Measurements from ENCODE around the gene VKORC1L1.
"Not testable (repeated sequence)": the region's sequence is repeated elsewhere in the genome, so short reads cannot be mapped to it uniquely, and the experiment has no call there.

VKORC1L1 gene

DNA sequence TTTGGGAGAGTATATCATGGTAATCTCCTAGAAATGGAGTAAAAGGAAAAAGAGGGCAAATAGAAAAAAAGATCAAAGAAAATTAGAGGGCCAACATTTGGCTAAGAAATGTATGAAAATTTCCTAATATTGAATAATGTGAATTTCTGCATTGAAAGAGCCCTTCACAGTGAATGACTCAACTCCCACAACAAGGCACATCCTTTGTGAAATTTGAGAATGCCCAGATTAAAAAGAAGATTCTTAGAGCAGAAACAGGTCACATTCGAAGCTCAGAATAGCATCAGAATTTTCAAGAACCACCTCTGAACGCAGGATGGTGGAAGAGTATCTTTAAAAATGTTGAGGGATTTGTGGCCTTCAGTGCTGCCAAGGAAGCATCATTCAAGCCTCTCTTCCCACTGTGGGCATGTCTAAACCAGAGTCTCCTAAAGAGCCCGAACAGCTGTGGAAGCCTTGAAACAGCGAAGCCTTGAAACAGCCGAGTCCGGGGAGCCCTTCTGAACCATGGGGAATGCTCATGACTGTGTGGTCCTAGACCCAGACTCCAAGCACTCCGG lies 65.5 kb downstream of the VKORC1L1 start:
- no peak for DNase-seq (ENCODE audit: low spot score)

DNA sequence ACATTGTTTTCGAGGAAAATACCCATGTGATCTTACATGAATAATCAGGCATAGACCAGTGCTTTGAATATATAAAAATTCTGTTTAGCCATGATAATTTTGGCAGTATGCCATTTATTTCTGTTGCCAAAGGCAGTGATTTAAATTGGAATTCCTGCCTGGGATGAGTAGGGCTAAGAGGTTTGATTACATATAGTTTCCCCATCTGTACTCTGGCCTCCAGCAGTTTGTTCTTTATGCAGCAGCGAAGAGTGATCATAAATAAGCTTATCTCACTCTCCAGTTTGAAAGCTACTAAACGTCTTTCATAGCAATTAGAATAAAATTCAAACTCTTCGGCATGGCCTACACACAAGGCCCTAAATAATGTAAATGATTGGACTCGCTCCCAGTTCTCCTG lies 72.9 kb downstream of the VKORC1L1 start:
- not testable (repeated sequence) for DNase-seq (ENCODE audit: low spot score)

DNA sequence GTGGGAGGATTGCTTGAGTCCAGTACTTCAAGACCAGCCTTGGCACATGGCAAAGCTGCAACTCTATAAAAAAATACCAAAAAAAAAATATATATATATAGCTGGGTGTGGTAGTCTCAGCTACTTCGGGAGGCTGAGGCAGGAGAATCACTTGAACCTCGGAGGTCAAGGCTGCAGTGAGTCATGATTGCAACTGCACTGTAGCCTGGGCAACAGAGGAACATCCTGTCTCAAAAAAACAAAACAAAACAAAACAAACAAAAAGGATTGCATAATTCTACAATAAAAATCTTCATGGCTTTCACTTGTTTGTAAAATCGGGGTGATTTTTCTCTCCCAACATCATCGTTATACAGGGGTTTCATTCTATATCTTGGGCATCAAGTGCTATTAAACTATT lies 74.0 kb downstream of the VKORC1L1 start:
- no peak for DNase-seq (ENCODE audit: low spot score)

DNA sequence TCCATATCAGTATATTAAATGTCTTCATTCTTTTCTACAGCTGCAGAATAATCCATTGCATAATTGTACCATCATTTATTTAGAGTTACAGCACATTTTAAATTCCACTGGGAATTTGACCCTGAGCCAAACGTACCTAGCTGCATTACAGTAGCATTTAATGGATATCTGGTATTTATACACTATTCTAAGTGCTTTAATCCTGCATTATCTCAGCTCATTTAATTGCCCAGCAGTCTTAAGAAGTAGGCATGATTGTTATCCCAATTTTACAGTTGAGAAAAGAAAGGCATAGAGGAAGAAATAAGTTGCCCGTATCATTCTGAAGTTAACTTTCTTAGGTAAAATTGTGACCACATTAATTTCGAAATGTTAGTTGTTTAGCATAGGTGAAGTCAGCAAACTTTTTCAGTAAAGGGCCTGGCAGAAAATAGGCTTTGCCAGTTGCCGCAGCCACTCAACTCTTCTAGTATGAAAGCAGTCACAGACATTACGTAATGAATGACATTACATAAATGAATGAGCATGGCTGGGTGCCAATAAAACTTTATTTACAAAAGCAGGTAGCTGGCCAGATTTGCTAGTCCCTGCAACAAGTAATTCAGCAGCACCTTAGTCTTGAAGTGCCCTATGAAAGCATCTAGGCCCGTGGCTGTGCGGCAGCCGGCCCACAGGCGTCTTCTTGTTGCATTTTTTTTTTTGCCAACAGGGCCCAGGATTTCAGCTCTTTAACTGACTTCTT lies 79.1 kb downstream of the VKORC1L1 start:
- DNase-seq (ENCODE audit: low spot score): peak; percentile 32

DNA sequence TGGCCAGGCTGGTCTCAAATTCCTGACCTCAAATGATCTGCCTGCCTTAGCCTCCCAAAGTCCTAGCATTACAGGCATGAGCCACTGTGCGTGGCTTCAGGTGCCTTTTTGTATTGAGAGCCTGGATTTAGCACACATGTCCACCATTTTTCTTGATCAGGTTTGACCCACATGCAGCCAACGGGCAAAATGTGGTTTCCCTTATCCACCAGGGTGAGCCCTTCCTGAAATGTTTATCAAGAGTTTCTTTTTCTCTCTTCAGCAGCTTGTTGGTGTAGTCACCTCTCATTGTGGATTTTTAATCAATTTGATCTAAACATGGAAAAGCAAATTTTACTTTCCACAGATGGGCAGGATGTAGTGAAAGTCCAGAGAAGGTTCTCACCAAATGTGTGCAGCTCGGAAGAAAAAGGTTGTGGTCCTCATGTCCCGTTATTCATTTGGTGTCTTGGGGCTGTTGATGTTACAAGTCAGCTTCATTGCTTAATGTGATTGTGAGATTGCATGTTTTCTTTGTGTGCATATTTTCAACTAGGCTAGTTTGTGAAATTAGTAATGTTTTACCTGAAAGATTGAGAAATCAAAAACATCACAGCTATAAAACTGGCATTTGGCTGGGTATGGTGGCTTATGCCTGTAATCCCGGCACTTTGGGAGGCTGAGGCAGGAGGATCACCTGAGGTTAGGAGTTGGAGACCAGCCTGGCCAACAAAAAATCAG lies 80.3 kb downstream of the VKORC1L1 start:
- no peak for DNase-seq (ENCODE audit: low spot score)

DNA sequence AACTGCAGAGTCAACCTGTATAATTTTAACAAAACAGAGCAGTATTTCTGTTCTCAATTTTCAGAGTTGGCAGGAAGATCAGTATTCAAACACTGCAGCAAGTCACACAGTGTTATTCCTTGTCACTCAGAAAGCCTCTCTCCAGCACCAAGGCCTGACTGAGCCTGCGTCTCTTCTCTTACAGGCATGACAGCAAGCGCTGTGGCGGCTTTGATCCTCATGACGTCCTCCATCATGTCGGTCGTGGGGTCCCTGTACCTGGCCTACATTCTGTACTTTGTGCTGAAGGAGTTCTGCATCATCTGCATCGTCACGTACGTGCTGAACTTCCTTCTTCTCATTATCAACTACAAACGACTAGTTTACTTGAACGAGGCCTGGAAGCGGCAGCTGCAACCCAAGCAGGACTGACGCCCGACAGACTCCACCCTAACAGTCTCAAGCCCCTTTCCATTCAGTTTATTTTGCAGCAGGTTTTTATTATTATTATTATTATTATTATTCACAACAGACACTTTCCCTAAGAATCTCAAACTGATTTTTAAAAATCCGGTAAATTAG lies 81.1 kb downstream of the VKORC1L1 start:
- no peak for DNase-seq (ENCODE audit: low spot score)

DNA sequence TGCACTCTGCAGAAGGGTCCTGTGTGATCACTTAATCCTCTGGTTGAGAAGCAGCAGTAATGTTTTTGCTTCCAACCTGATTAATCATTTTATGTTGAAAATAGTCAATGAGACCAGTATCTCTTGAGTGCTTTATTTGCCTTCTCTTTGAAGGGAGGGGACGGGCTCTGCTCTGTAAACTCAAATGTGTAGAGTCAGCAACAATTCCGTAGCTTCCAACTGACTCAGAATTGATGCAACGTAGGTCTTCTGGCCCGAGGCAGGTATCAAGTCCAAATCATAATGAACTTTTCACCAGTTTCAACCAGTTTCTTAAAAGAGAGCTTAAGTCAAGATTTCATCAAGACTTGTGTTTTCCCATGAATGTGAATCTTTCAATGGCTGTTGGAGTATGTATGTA lies 82.8 kb downstream of the VKORC1L1 start:
- no peak for DNase-seq (ENCODE audit: low spot score)

DNA sequence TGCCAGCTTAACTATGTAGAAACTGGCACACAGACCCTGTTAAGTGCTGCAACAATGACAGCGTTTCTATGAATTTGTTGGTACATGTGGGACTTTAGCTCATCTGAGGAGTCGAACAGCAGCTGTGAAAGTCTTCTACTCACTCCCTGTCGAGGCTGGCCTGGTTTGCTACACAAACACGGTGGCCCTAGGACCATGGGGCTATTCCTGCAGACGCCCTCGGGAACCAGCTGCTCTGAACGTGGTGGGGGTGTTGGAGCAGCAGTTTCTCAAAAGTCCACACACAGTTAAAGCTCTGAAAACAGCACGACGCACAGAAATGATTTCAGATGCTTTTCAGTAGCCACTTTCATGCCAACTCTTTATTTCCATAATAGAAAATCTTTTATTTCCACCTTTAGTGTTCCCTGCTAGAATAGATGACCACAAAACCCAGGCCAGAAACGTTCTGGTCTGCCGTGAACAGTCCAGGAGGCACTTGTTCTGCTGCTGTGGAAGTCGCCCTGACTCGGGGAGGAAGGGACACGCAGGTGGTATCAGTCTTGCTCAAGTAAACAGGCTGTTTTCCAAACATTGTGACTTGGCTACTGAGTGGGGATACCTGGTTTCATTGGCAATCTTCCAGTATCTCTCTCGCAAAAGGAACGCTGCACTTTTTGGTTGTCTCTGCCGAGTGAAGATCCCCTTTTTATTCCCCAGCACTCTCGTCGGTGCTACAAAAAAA lies 87.6 kb downstream of the VKORC1L1 start:
- no peak for DNase-seq (ENCODE audit: low spot score)

DNA sequence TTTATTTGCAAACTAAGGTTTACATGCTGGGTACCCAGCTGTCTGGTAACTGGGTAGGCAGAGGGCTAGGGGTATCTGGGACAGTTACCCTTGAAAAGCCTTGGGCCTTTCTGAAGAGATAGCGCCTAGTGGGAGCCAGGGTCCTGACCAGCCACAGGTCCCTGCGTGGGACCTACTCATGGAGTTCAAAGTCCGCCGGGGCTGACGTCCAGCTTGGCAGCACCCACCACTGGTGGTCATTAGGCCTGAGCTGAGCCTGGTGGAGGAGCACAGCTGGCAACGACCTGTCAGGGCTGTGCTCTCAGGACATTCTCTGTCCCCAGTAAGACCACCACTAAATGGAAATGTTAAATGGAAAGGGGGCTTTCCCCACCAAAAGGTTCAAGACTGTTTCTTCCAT lies 89.2 kb downstream of the VKORC1L1 start:
- DNase-seq (ENCODE audit: low spot score): no peak

DNA sequence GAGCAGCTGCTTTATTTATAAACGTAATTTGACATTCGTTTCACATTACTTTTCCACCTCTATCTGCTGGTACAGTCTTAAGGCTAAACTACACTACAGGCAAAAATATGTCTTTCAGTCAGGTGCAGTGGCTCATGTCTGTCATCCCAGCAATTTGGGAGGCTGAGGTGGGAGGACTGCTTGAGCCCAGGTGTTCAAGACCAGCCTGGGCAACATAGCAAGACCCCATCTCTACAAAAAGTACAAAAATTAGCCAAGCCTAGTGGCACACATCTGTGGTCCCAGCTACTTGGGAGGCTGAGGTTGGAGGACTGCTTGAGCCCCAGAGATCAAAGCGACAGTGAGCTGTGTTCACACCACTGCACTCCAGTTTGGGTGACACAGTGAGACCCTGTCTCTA lies 91.8 kb downstream of the VKORC1L1 start:
- not testable (repeated sequence) for DNase-seq (ENCODE audit: low spot score)

DNA sequence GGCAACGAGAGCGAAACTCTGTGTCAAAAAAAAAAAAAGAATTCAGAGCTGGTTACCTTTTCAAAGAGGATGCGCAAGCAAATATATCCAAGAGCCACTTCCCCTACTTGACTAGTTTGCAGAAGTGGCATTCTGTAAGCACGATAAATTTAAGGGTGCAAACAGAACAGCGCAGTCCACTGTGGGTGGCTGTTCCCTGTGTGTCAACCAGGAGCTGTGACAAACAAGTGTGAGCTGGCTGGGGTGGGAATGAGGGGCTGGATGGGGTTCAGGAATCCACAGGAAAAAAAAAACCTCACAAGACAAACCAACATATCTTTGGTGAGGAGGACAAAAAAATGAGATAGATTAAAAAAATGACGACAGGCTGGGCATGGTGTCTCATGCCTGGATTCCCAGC lies 93.3 kb downstream of the VKORC1L1 start:
- DNase-seq (ENCODE audit: low spot score): no peak

DNA sequence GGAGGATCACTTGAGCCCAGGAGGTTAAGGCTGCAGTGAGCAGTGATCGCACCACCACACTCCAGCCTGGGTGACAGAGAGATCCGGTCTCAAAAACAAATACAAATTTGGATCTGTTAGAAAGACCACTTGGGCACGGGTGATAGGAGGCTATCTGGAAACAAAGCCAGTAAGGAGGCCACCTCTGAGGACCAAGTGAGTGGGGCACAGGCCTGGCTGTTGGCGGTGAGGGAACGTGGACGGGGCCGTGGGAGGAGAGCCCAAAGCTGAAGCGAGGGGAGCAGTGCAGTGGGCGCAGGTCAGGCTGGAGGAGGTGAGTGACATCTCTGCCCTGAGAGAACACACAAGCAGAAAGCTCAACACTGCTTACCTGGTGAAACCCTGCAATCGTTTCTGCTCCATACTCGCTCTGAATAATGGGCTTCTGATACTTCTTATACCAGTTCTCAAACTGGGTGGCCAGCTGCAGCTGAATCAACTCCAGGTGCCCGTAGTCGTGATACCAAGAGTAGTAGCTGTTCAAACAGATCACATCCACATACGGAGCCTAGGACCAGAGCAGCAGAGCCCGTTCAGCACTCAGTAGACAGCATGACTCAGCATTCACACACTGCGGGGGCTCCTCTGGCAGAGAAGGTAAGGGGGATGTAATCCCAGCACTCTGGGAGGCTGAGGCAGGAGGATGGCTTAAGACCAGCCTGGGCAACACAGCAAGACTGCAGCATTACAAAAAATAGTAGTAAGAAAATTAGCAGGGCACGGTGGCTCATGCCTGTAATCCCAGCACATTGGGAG lies 94.7 kb downstream of the VKORC1L1 start:
- DNase-seq (ENCODE audit: low spot score): no peak

DNA sequence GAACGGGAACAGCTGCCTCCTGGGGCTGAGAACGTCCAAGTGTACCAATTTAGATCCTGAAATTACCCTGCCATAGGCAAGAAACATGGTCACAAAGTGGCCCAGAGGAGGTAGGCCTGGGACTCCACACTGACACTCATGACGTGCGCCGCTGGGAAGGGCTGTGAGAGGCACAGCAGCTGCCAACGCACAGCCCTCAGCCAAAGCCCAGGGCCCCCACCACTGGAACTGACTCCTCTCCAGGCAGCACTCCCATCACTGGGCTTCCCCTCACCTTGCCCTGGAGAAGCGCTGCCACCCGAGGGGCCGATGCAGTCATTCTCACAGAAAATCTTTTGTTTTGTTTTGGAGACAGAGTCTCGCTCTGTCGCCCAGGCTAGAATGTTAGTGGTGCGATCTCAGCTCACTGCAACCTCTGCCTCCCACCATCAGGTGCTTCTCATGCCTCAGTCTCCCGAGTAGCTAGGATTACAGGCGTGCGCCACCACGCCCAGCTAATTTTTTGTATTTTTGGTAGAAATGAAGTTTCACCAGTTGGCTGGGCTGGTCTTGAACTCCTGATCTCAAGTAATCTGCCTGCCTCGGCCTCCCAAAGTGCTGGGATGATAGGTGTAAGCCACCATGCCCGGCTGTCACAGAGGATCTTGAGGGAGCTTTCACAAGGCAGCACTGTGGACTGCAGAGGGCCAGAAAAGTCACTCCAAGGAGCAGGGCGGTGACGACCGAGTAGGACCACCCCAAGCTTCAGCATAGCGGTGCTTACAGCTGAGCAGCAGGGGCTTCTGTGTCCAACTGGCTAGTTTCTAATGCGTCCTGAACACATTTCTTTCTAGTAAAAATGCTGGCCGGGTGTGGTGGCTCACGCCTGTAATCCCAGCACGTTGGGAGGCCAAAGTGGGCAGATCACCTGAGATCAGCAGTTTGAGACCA lies 95.6 kb downstream of the VKORC1L1 start:
- no peak for DNase-seq (ENCODE audit: low spot score)

DNA sequence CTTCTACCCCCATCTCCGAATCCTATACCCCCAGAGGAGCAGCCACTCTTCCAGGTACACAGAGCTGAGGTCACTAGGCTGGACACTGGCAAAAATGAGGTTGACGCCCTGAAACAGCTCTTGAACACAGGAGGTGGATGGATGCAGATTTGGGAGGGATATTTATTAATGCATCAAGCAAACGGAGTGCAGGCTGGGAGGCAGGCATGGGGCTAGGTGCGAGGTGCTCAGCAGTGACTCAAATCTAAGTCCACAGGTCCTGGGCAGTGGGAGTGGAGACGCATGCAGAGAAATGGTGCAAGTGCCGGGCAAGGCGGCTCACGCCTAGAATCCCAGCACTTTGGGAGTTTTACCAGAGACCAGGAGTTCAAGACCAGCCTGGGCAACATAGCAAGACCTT lies 98.1 kb downstream of the VKORC1L1 start:
- DNase-seq (ENCODE audit: low spot score): no peak

DNA sequence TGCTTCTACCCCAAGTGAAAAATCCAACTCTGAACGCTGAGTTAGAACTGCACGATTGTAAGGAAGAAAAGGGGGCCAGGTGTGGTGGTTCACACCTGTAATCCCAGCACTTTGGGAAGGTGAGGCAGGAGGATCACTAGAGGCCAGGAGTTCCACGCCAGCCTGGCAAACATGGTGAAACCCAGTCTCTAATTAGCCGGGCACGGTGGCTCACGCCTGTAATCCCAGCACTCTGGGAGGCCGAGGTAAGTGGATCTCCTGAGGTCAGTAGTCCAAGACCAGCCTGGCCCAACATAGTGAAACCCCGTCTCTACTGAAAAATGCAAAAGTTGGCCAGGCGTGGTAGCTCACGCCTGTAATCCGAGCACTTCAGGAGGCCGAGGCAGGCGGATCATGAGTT lies 100.1 kb downstream of the VKORC1L1 start:
- no peak for DNase-seq (ENCODE audit: low spot score)

DNA sequence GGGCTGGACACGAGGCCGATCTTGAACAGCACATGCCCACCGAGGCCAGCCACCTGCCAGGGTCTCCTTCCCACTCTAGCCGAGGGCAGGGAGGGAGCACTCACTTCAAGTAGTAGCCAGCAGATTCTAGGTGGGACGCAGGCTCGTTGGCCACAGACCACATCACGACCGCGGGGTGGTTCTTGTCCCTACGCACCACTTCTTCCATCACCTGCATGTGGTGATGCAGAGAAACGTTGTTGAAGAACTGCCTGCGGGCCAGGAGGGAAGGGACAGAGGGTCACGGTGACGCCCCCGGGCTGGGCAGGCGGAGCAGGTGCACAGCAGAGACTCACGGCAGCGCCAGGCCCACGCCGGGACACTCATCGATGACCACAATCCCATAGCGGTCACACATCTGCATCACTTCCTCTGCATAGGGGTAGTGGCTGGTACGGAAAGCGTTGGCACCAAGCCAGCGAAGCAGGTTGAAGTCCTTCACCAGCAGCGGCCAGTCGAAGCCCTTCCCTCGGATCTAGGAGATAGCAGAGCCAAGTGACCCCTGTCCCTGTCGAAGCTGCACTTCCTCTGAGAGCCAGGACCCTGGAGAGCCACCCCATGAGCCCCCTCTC lies 101.4 kb downstream of the VKORC1L1 start:
- DNase-seq (ENCODE audit: low spot score): no peak

DNA sequence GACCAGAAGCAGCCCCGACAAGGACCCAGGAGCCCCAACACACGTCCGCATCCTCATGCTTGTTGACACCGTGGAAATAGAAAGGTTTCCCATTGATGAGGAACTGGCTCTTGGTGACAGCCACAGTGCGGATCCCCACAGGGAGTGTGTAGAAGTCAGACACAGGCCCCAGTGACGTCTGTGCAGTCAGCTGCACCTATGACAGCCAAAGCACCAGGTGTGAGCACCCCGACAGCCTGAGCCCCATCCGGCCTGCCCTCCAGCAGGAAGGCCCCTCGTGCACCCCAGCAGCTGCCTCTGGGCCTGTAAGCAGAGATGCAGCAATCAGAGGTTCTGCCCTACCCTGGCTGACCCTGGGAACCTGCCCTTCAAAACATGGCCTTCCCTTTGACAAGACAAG lies 102.0 kb downstream of the VKORC1L1 start:
- no peak for DNase-seq (ENCODE audit: low spot score)

DNA sequence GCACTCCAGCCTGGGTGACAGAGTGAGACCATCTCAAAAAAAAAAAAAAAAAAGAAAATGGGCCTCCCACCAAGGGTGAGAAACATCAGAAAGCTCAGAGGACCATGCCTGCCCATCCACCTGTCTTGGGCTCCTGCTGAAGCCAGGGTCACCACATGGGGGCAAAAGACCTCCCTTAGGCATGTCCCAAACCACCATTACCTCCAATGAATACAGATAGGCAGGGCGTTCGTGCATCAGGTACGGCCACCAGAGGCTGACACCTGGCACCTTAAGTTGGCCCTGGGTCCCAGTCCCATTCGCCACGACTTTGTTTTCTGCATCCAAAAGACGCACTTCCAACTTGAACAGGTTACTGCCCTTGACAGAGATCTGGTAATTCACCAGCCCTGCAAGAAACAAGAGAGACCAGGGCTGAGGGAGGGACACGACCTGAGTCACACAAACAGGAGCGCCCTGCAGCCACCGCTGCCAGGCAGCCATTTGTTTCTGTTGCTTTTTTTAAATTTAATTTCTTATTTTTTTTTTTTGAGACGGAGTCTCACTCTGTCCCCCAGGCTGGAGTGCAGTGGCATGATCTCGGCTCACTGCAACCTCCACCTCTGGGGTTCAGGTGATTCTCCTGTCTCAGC lies 103.1 kb downstream of the VKORC1L1 start:
- DNase-seq (ENCODE audit: low spot score): no peak

DNA sequence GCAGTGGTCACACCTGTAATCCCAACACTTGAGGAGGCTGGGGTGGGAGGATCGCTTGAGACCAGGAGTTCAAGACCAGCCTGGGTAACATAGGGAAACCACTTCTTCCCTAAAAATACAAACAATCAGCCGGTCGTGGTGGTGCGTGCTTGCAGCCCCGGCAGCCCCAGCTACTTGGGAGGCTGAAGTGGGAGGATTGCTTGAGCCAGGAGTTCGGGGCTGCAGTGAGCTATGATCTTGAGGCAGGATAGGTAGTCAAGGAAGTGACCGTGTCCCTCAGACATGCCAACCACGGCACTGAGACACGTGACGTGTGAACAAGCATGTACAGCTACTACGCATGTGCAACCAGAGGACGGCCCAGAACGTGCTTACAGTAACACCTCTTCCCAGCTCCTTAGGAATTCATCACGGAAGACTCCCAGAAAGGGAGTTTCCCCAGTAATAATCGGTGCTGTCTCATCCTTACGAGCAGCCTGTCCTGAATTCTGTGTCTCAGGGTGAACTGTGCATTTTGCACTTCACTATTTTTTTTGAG lies 103.9 kb downstream of the VKORC1L1 start:
- DNase-seq (ENCODE audit: low spot score): no peak

Data from NAMALWA (cell line).